Measurements from ENCODE around the gene RANBP3.

GRCh38 chr19:5940260-5941208, 37.4 kb downstream of the RANBP3 start:
- TF ChIP-seq CTCF (IDR thresholded peaks at IDR 0.05; ENCODE audit: control extremely low read depth in 1 of 3, insufficient read depth in 1 of 3, low read depth in 1 of 3, low read length in 3 of 3): no peak
- no peak for TF ChIP-seq RXRA (IDR thresholded peaks at IDR 0.05; ENCODE audit: insufficient read depth, low read depth, low read length)
- TF ChIP-seq POLR2AphosphoS5 (IDR thresholded peaks at IDR 0.05; ENCODE audit: low read depth, low read length): no peak
- no peak for TF ChIP-seq CEBPB (IDR thresholded peaks at IDR 0.05; ENCODE audit: low read depth, low read length)
- no peak for TF ChIP-seq USF2 (IDR thresholded peaks at IDR 0.05; ENCODE audit: low read length)
- no peak for TF ChIP-seq ATF3 (IDR thresholded peaks at IDR 0.05; ENCODE audit: insufficient read depth, low read depth, low read length)
- no peak for TF ChIP-seq KDM1A (IDR thresholded peaks at IDR 0.05; ENCODE audit: borderline replicate concordance, low read length)
- no peak for TF ChIP-seq EZH2 (IDR thresholded peaks at IDR 0.05; ENCODE audit: low read depth, low read length, severe bottlenecking)
- no peak for TF ChIP-seq POLR2A (IDR thresholded peaks at IDR 0.05; ENCODE audit: control extremely low read depth in 1 of 2, low read depth in 2 of 2, low read length in 2 of 2)
- TF ChIP-seq HDAC2 (IDR thresholded peaks at IDR 0.05; ENCODE audit: borderline replicate concordance in 1 of 2, low read depth in 2 of 2, low read length in 2 of 2): no peak
- no peak for TF ChIP-seq TCF12 (IDR thresholded peaks at IDR 0.05; ENCODE audit: low read depth, low read length)
- TF ChIP-seq CHD1 (IDR thresholded peaks at IDR 0.05; ENCODE audit: low read depth, low read length): no peak
- no peak for TF ChIP-seq EGR1 (IDR thresholded peaks at IDR 0.05; ENCODE audit: borderline replicate concordance, low read depth, low read length)
- no peak for TF ChIP-seq MAFK (IDR thresholded peaks at IDR 0.05; ENCODE audit: low read depth, low read length)

All from H1 (cell line).